Type B pancreatic cell (in vitro differentiated cells): ENCODE data around the gene MBL2. TPM values are rescaled to one million over a fixed set of nuclear protein-coding genes. Genes with fewer than 3 reads are reported as not detected.

ENCODE experiments used
- DNase-seq: peaks from one replicate; pipeline ENCODE4 v3.0.0; 2021; ENCODE audit warnings: mixed read lengths; ENCODE audit not compliant: unreplicated experiment; ENCODE audit errors: extremely low spot score
- H3K27ac Mint-ChIP-seq: 2 replicates; pipeline ENCODE4 v1.8.0; 2021; ENCODE audit warnings: mild to moderate bottlenecking, mixed read lengths
- H3K27me3 Mint-ChIP-seq: 2 replicates; pipeline ENCODE4 v1.8.0; 2021; ENCODE audit warnings: mixed read lengths
- H3K36me3 Mint-ChIP-seq: 2 replicates; pipeline ENCODE4 v1.8.0; 2021; ENCODE audit warnings: mixed read lengths
- H3K4me1 Mint-ChIP-seq: one replicate; pipeline ENCODE4 v1.8.0; 2021; ENCODE audit warnings: mixed read lengths; ENCODE audit not compliant: unreplicated experiment
- H3K4me3 Mint-ChIP-seq: 2 replicates; pipeline ENCODE4 v1.8.0; 2021; ENCODE audit warnings: mild to moderate bottlenecking, mixed read lengths
- H3K9me3 Mint-ChIP-seq: 2 replicates; pipeline ENCODE4 v1.8.0; 2021; ENCODE audit warnings: mixed read lengths
- CTCF ChIP-seq: fragments of 200-600 bp; sonication (generic); conservative IDR thresholded peaks from 2 replicates; pipeline ENCODE4 v1.5.0; 2021; ENCODE audit warnings: antibody characterized with exemption, mild to moderate bottlenecking
- total RNA-seq: library from RNA; stranded (reverse); gene quantifications from 2 replicates; pipeline ENCODE4 v1.2.1, GENCODE V29; 2021; ENCODE audit warnings: low replicate concordance

Gene MBL2
- total RNA-seq, 1 donor from 2014 or later, result not detected

GRCh38 chr10:52720018-52720417 is 52.6 kb downstream of the MBL2 start:
- no peaks in the 10 kb centered on the region for H3K36me3 Mint-ChIP-seq
- H3K27me3 Mint-ChIP-seq, result no peaks in the 10 kb centered on the region
- H3K4me1 Mint-ChIP-seq, result no peaks in the 10 kb centered on the region
- no peaks in the 10 kb centered on the region for H3K9me3 Mint-ChIP-seq
- DNase-seq, result no peak
- no peak overlapping the region for H3K27ac Mint-ChIP-seq
- no peak for TF ChIP-seq CTCF
- H3K4me3 Mint-ChIP-seq, result no peak overlapping the region
